ENCODE data around the gene WDR73.
"Not testable (repeated sequence)": the region's sequence is repeated elsewhere in the genome, so short reads cannot be mapped to it uniquely, and the experiment has no call there.

WDR73 gene

GRCh38 chr15:84641871-84642270 lies 12.2 kb downstream of the WDR73 start:
- not testable (repeated sequence) for H3K4me3 ChIP-seq (ENCODE audit: extremely low read depth, insufficient read depth, low read length, poor library complexity, severe bottlenecking); H3K27ac ChIP-seq (ENCODE audit: low read depth, low read length, severe bottlenecking); H3K4me1 ChIP-seq (ENCODE audit: control insufficient read depth, insufficient read depth, low read length, poor library complexity, severe bottlenecking); H3K9me3 ChIP-seq (ENCODE audit: control insufficient read depth, low read length)
- 83 to 92% methylated on average over 7 to 9 of the region's 9 CpGs for WGBS, 2 experiments (ENCODE audit: insufficient coverage in 2 of 2)
- H3K36me3 ChIP-seq (ENCODE audit: control insufficient read depth, insufficient read depth, low read length), result peaks cover 91% of the 10 kb centered on the region

GRCh38 chr15:84638103-84638502 lies 16.0 kb downstream of the WDR73 start:
- H3K4me3 ChIP-seq (ENCODE audit: extremely low read depth, insufficient read depth, low read length, poor library complexity, severe bottlenecking), result no peak overlapping the region
- no peak overlapping the region for H3K27ac ChIP-seq (ENCODE audit: low read depth, low read length, severe bottlenecking)
- 87% methylated on average over 3 of the region's 3 CpGs; no CpG with 5 or more reads in 1 of the 2 experiments for WGBS, 2 experiments (ENCODE audit: insufficient coverage in 2 of 2)
- peaks cover 68% of the 10 kb centered on the region for H3K36me3 ChIP-seq (ENCODE audit: control insufficient read depth, insufficient read depth, low read length)
- H3K4me1 ChIP-seq (ENCODE audit: control insufficient read depth, insufficient read depth, low read length, poor library complexity, severe bottlenecking), result no peaks in the 10 kb centered on the region
- H3K9me3 ChIP-seq (ENCODE audit: control insufficient read depth, low read length), result no peaks in the 10 kb centered on the region

- Histone ChIP-seq H3K4me1 (ENCODE audit: control insufficient read depth, insufficient read depth, low read length, poor library complexity, severe bottlenecking) (no peaks in the 10 kb centered on the region), H3K36me3 (ENCODE audit: control insufficient read depth, insufficient read depth, low read length) (peaks cover 30% of the 10 kb centered on the region), H3K9me3 (ENCODE audit: control insufficient read depth, low read length) (no peaks in the 10 kb centered on the region), H3K27ac (ENCODE audit: low read depth, low read length, severe bottlenecking) (no peak overlapping the region), H3K4me3 (ENCODE audit: extremely low read depth, insufficient read depth, low read length, poor library complexity, severe bottlenecking) (peak overlapping the region; percentile 55)
- WGBS, 2 experiments (ENCODE audit: insufficient coverage in 2 of 2), result 18 to 34% methylated on average over 15 to 20 of the region's 23 CpGs
Measured at GRCh38 chr15:84634228-84634837, 19.8 kb downstream of the WDR73 start.

- WGBS, 2 experiments (ENCODE audit: insufficient coverage in 2 of 2), result 1 to 2% methylated on average over 90 to 91 of the region's 105 CpGs
Measured at GRCh38 chr15:84633311-84634227, 20.5 kb downstream of the WDR73 start.

GRCh38 chr15:84631706-84632272 lies 22.3 kb downstream of the WDR73 start:
- H3K9me3 ChIP-seq (ENCODE audit: control insufficient read depth, low read length), result no peaks in the 10 kb centered on the region

More at GRCh38 chr15:84633311-84634227, 20.5 kb downstream of the WDR73 start:
- peaks cover 23% of the 10 kb centered on the region for H3K36me3 ChIP-seq (ENCODE audit: control insufficient read depth, insufficient read depth, low read length)
- H3K27ac ChIP-seq (ENCODE audit: low read depth, low read length, severe bottlenecking), result no peak overlapping the region
- no peaks in the 10 kb centered on the region for H3K4me1 ChIP-seq (ENCODE audit: control insufficient read depth, insufficient read depth, low read length, poor library complexity, severe bottlenecking)
- H3K4me3 ChIP-seq (ENCODE audit: extremely low read depth, insufficient read depth, low read length, poor library complexity, severe bottlenecking), result peak overlapping the region; percentile 55
- H3K9me3 ChIP-seq (ENCODE audit: control insufficient read depth, low read length), result no peaks in the 10 kb centered on the region

GRCh38 chr15:84629033-84629432 lies 25.1 kb downstream of the WDR73 start:
- H3K27ac ChIP-seq (ENCODE audit: low read depth, low read length, severe bottlenecking), result no peak overlapping the region

More at GRCh38 chr15:84631706-84632272, 22.3 kb downstream of the WDR73 start:
- H3K36me3 ChIP-seq (ENCODE audit: control insufficient read depth, insufficient read depth, low read length), result peaks cover 11% of the 10 kb centered on the region
- H3K4me1 ChIP-seq (ENCODE audit: control insufficient read depth, insufficient read depth, low read length, poor library complexity, severe bottlenecking), result no peaks in the 10 kb centered on the region
- no peak overlapping the region for H3K27ac ChIP-seq (ENCODE audit: low read depth, low read length, severe bottlenecking)
- peak overlapping the region; percentile 62 for H3K4me3 ChIP-seq (ENCODE audit: extremely low read depth, insufficient read depth, low read length, poor library complexity, severe bottlenecking)
- 81 to 98% methylated on average over 4 to 6 of the region's 7 CpGs for WGBS, 2 experiments (ENCODE audit: insufficient coverage in 2 of 2)

GRCh38 chr15:84625123-84625522 lies 29.0 kb downstream of the WDR73 start:
- H3K36me3 ChIP-seq (ENCODE audit: control insufficient read depth, insufficient read depth, low read length), result peaks cover 36% of the 10 kb centered on the region
- 86 to 100% methylated on average over 1 of the region's 2 CpGs for WGBS, 2 experiments (ENCODE audit: insufficient coverage in 2 of 2)

More at GRCh38 chr15:84629033-84629432, 25.1 kb downstream of the WDR73 start:
- Histone ChIP-seq H3K4me3 (ENCODE audit: extremely low read depth, insufficient read depth, low read length, poor library complexity, severe bottlenecking) (no peak overlapping the region), H3K36me3 (ENCODE audit: control insufficient read depth, insufficient read depth, low read length) (no peaks in the 10 kb centered on the region), H3K4me1 (ENCODE audit: control insufficient read depth, insufficient read depth, low read length, poor library complexity, severe bottlenecking) (no peaks in the 10 kb centered on the region), H3K9me3 (ENCODE audit: control insufficient read depth, low read length) (no peaks in the 10 kb centered on the region)
- WGBS, 2 experiments (ENCODE audit: insufficient coverage in 2 of 2), result 96 to 97% methylated on average over 4 of the region's 9 CpGs

GRCh38 chr15:84624359-84624758 lies 29.7 kb downstream of the WDR73 start:
- 98% methylated on average over 5 to 6 of the region's 7 CpGs for WGBS, 2 experiments (ENCODE audit: insufficient coverage in 2 of 2)
- Histone ChIP-seq H3K4me3 (ENCODE audit: extremely low read depth, insufficient read depth, low read length, poor library complexity, severe bottlenecking) (no peak overlapping the region), H3K9me3 (ENCODE audit: control insufficient read depth, low read length) (peaks cover 32% of the 10 kb centered on the region), H3K27ac (ENCODE audit: low read depth, low read length, severe bottlenecking) (no peak overlapping the region), H3K36me3 (ENCODE audit: control insufficient read depth, insufficient read depth, low read length) (peaks cover 44% of the 10 kb centered on the region), H3K4me1 (ENCODE audit: control insufficient read depth, insufficient read depth, low read length, poor library complexity, severe bottlenecking) (no peaks in the 10 kb centered on the region)

More at GRCh38 chr15:84625123-84625522, 29.0 kb downstream of the WDR73 start:
- Histone ChIP-seq H3K9me3 (ENCODE audit: control insufficient read depth, low read length) (peaks cover 25% of the 10 kb centered on the region), H3K4me3 (ENCODE audit: extremely low read depth, insufficient read depth, low read length, poor library complexity, severe bottlenecking) (no peak overlapping the region), H3K4me1 (ENCODE audit: control insufficient read depth, insufficient read depth, low read length, poor library complexity, severe bottlenecking) (no peaks in the 10 kb centered on the region), H3K27ac (ENCODE audit: low read depth, low read length, severe bottlenecking) (no peak overlapping the region)

- WGBS, 2 experiments (ENCODE audit: insufficient coverage in 2 of 2), result 97 to 100% methylated on average over 10 to 14 of the region's 17 CpGs
- H3K4me3 ChIP-seq (ENCODE audit: extremely low read depth, insufficient read depth, low read length, poor library complexity, severe bottlenecking), result no peak overlapping the region
- no peak overlapping the region for H3K27ac ChIP-seq (ENCODE audit: low read depth, low read length, severe bottlenecking)
- H3K36me3 ChIP-seq (ENCODE audit: control insufficient read depth, insufficient read depth, low read length), result peaks cover 65% of the 10 kb centered on the region
- peaks cover 39% of the 10 kb centered on the region for H3K9me3 ChIP-seq (ENCODE audit: control insufficient read depth, low read length)
- H3K4me1 ChIP-seq (ENCODE audit: control insufficient read depth, insufficient read depth, low read length, poor library complexity, severe bottlenecking), result no peaks in the 10 kb centered on the region
Measured at GRCh38 chr15:84621358-84621979, 32.6 kb downstream of the WDR73 start.

GRCh38 chr15:84620626-84621025 lies 33.5 kb downstream of the WDR73 start:
- H3K9me3 ChIP-seq (ENCODE audit: control insufficient read depth, low read length), result peaks cover 39% of the 10 kb centered on the region
- no peaks in the 10 kb centered on the region for H3K4me1 ChIP-seq (ENCODE audit: control insufficient read depth, insufficient read depth, low read length, poor library complexity, severe bottlenecking)
- 95 to 100% methylated on average over 5 to 6 of the region's 8 CpGs for WGBS, 2 experiments (ENCODE audit: insufficient coverage in 2 of 2)
- no peak overlapping the region for H3K27ac ChIP-seq (ENCODE audit: low read depth, low read length, severe bottlenecking)
- no peak overlapping the region for H3K4me3 ChIP-seq (ENCODE audit: extremely low read depth, insufficient read depth, low read length, poor library complexity, severe bottlenecking)
- peaks cover 71% of the 10 kb centered on the region for H3K36me3 ChIP-seq (ENCODE audit: control insufficient read depth, insufficient read depth, low read length)
